Immature natural killer cell (primary cell): ENCODE data around the gene GSTO2. TPM values are rescaled to one million over a fixed set of nuclear protein-coding genes. Genes with fewer than 3 reads are reported as not detected.

Experiments
- DNase-seq, 3 donors: peaks; one replicate each; pipeline ENCODE4 v3.0.0; 2022; ENCODE audit warnings: mixed read lengths in 1 of 3
- H3K27ac Mint-ChIP-seq, 6 donors: one replicate each; pipeline ENCODE4 v1.8.0; 2020; ENCODE audit warnings: mixed read lengths in 6 of 6, mild to moderate bottlenecking in 5 of 6, inconsistent platforms in 4 of 6, moderate library complexity in 3 of 6
- H3K27me3 Mint-ChIP-seq, 3 donors: one replicate each; pipeline ENCODE4 v1.8.0; 2020 to 2021; ENCODE audit warnings: low read depth in 3 of 3, mild to moderate bottlenecking in 3 of 3, mixed read lengths in 3 of 3, moderate library complexity in 3 of 3, inconsistent platforms in 1 of 3
- H3K36me3 Mint-ChIP-seq, 3 donors: one replicate each; pipeline ENCODE4 v1.8.0; 2020; ENCODE audit warnings: mixed read lengths in 3 of 3, inconsistent platforms in 2 of 3, mild to moderate bottlenecking in 2 of 3
- H3K4me1 Mint-ChIP-seq, 2 donors: one replicate each; pipeline ENCODE4 v1.8.0; 2020; ENCODE audit warnings: inconsistent platforms in 2 of 2, mild to moderate bottlenecking in 2 of 2, mixed read lengths in 2 of 2, moderate library complexity in 1 of 2
- H3K4me3 Mint-ChIP-seq, 5 donors: one replicate each; pipeline ENCODE4 v1.8.0; 2020; ENCODE audit warnings: mild to moderate bottlenecking in 5 of 5, mixed read lengths in 5 of 5, inconsistent platforms in 3 of 5, moderate library complexity in 3 of 5
- H3K9me3 Mint-ChIP-seq, 6 donors: one replicate each; pipeline ENCODE4 v1.8.0; 2020; ENCODE audit warnings: mild to moderate bottlenecking in 6 of 6, mixed read lengths in 6 of 6, inconsistent platforms in 4 of 6, moderate library complexity in 3 of 6
- polyA plus RNA-seq, 3 donors: library from polyadenylated mRNA; unstranded; fragments of 300-500 nt; fragmentation: Illumina TruSeq; gene quantifications; one replicate each; pipeline ENCODE4 v1.2.3, GENCODE V29; 2021

Gene GSTO2
- polyA plus RNA-seq, 3 donors from 2014 or later: 0.16 to 1.6 (median 0.85) TPM

DNA sequence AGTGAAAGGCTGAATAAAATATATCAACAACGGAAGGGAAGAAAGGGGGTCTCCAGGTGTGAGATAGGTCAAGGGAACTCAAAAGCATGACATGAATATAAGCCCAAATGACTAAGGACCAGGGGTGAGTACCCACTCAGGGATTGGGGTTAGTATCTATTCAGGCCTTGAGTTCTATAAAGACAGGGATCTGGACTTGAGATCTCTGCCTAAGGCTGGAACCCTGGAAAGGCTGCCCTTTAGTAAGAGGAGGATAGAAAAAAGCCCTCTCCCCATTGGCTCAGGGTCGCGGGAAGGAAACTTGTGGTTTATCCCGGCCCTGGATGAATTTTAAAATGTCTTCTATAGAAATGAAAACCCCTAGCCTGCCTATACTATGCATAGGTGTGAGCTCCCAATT is 71.7 kb downstream of the GSTO2 start:
- Mint-ChIP-seq H3K4me3 (peak overlapping the region in 4 of 5 donors; percentile 4 to 97 (median 87)), H3K27ac (no peak overlapping the region)

DNA sequence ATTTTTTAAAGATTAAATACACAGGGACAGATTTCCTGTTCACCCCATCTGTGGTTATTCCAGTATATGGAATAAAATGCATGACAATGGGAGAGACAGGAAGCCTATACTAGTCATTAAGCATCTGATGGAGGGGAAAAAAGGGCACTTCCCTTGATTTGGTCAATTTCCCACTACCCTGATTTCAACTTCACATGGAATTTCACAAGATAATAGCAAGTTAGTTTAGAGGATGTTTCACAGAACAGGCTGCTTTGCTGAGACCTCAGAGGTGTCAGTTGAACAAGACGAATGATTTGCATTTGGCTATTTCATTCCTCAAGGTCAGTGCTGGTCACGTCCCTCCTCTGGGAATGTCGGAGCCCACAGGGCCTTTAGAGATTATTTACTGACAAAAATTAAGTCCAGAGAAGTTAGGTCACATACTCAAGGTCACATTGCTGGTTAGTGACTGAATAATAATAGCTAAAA is 74.0 kb downstream of the GSTO2 start:
- Mint-ChIP-seq H3K4me3 (no peak overlapping the region), H3K36me3 (peaks cover 0 to 5% (median 0%) of the 10 kb centered on the region in 3 donors), H3K27ac (no peak overlapping the region), H3K27me3 (peaks cover 9 to 17% (median 9%) of the 10 kb centered on the region in 3 donors), H3K9me3 (no peaks in the 10 kb centered on the region), H3K4me1 (peaks cover 38 to 42% of the 10 kb centered on the region in 2 donors)
- no peak for DNase-seq

More for the DNA sequence above, 71.7 kb downstream of the GSTO2 start:
- peaks cover 37 to 44% of the 10 kb centered on the region in 2 donors for H3K4me1 Mint-ChIP-seq
- DNase-seq: no peak
- H3K36me3 Mint-ChIP-seq: peaks cover 0 to 8% (median 0%) of the 10 kb centered on the region in 3 donors
- H3K27me3 Mint-ChIP-seq: peaks cover 15 to 27% (median 22%) of the 10 kb centered on the region in 3 donors
- no peaks in the 10 kb centered on the region for H3K9me3 Mint-ChIP-seq

DNA sequence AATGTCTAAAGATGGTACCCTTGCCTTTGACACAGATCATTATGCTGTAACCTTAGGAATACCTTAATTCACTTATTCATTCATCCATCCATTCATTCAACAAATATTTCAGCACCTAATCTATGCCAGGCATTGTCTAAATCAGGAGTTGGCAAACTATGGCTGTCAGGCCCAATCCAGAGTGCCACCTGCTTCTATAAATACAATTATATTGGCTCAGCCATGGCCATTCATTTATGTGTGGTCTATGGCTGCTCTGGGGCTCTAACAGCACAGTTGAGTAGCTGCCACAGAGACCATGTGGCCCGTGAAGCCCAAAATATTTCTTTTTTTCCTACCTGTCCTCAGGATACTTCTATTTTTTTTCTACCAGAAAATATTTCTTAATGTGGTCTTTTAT is 75.2 kb downstream of the GSTO2 start:
- no peaks in the 10 kb centered on the region for H3K9me3 Mint-ChIP-seq

DNA sequence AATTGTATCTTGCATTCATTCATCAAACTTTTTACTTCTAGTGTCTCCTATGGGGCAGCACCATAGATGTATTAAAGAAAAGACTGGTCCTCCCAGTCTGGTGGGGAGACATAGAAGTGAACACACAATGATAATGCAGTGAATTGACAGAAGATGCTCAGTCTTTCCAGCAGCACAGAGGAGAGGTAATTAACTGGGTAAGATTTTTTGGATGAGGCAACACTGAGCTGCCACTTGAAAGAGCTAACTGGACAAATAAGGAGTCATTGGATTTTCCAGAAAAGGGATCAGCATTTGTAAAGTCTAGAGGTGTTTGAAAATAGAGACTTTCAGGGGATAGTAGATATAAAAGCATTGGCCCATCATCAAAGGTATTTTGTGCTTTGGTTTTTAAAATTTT is 76.5 kb downstream of the GSTO2 start:
- H3K27me3 Mint-ChIP-seq: no peaks in the 10 kb centered on the region
- peak overlapping the region; percentile 65 to 95 (median 91) for H3K27ac Mint-ChIP-seq
- H3K36me3 Mint-ChIP-seq: peaks cover 0 to 5% (median 0%) of the 10 kb centered on the region in 3 donors
- no peaks in the 10 kb centered on the region for H3K9me3 Mint-ChIP-seq
- H3K4me3 Mint-ChIP-seq: peak overlapping the region in 1 of 5 donors; percentile 6
- peaks cover 21 to 22% of the 10 kb centered on the region in 2 donors for H3K4me1 Mint-ChIP-seq
- no peak for DNase-seq

More for the DNA sequence above, 75.2 kb downstream of the GSTO2 start:
- peaks cover 0 to 6% (median 2%) of the 10 kb centered on the region in 3 donors for H3K27me3 Mint-ChIP-seq
- no peak overlapping the region for H3K4me3 Mint-ChIP-seq
- peaks cover 30 to 33% of the 10 kb centered on the region in 2 donors for H3K4me1 Mint-ChIP-seq
- DNase-seq: no peak
- no peak overlapping the region for H3K27ac Mint-ChIP-seq
- H3K36me3 Mint-ChIP-seq: peaks cover 0 to 5% (median 0%) of the 10 kb centered on the region in 3 donors

DNA sequence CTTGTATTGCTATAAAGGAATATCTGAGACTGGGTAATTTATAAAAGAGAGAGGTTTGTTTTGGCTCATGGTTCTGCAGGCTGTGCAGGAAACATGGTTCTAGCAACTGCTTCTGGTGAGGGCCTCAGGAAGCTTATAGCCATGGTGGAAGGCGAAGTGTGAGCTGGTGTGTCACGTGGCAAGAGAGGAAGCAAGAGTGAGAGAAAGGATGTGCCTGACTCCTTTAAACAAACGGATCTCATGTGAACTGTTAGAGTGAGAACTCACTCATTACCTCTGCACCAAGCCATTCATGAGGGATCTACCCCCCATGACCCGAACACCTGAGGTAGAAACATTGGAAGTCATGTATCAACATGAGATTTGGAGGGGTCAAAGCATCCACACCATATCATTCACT is 77.0 kb downstream of the GSTO2 start:
- Mint-ChIP-seq H3K4me3 (peak overlapping the region; percentile 20 to 75 (median 68)), H3K9me3 (no peaks in the 10 kb centered on the region), H3K36me3 (peaks cover 0 to 5% (median 0%) of the 10 kb centered on the region in 3 donors), H3K4me1 (peaks cover 21 to 22% of the 10 kb centered on the region in 2 donors), H3K27ac (peak overlapping the region; percentile 66 to 95 (median 91)), H3K27me3 (no peaks in the 10 kb centered on the region)
- DNase-seq: peak in 1 of 3 donors; percentile 39

DNA sequence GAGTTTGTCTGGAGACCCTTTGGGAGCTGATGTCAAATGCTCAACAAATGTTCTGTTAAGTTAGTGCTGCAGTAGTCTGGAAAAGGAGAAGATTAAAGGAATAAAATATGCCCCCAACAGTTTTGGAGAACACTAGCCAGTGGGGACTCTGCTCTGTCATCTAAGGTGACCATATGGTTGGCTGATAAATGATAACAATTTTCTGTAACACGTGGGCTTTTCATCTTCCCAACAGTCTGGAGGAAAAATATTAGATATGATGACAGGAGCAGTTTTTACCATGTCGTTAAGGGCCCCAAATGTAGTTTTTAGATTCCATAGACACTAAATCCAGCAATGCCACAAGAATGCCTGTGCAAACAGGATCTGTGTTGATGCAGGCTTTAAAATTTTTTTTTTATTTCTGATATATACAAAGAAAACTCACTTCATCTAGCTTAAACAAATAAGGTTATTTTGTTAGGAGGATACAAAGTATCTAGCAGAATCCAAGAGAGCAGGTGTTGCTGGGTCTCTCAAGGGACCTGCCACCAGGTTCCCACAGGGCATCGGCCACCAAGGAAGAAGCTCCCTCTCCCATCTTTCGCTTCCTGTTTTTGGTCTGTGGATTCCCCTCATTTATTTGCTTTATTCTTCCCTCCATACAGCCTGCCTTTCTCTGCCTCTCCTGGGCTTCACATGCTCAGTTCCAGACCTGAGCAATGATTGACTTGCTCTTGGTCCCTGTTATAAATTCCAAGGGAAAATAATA is 78.5 kb downstream of the GSTO2 start:
- Mint-ChIP-seq H3K4me3 (no peak overlapping the region), H3K9me3 (no peaks in the 10 kb centered on the region), H3K27ac (peak overlapping the region in 3 of 6 donors; percentile 36 to 55 (median 54)), H3K4me1 (peaks cover 21 to 32% of the 10 kb centered on the region in 2 donors), H3K27me3 (peaks cover 0 to 3% (median 1%) of the 10 kb centered on the region in 3 donors), H3K36me3 (peaks cover 0 to 5% (median 0%) of the 10 kb centered on the region in 3 donors)
- DNase-seq: no peak

DNA sequence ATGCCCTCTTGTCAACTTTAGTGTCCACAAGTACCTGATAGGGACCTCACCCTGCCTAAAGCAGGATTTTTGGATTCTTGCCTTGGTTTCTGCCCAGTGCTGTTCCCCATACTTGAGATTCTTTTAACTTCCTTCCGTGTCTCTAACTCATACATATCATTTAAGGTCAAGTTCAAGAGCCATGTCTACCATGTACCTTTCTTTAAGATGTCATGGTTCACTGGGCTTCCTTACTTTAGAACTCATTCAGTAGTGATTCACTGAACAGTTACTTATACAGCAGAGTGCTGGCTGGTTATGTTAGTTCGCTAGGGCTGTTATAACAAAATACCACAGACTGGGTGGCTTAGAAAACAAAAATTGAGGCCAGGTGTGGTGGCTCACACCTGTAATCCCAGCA is 79.6 kb downstream of the GSTO2 start:
- Mint-ChIP-seq H3K4me3 (no peak overlapping the region), H3K9me3 (no peaks in the 10 kb centered on the region), H3K27ac (peak overlapping the region in 2 of 6 donors; percentile 13 to 44), H3K36me3 (peaks cover 0 to 5% (median 0%) of the 10 kb centered on the region in 3 donors), H3K27me3 (peaks cover 0 to 7% (median 3%) of the 10 kb centered on the region in 3 donors), H3K4me1 (peaks cover 21 to 36% of the 10 kb centered on the region in 2 donors)
- DNase-seq: no peak

DNA sequence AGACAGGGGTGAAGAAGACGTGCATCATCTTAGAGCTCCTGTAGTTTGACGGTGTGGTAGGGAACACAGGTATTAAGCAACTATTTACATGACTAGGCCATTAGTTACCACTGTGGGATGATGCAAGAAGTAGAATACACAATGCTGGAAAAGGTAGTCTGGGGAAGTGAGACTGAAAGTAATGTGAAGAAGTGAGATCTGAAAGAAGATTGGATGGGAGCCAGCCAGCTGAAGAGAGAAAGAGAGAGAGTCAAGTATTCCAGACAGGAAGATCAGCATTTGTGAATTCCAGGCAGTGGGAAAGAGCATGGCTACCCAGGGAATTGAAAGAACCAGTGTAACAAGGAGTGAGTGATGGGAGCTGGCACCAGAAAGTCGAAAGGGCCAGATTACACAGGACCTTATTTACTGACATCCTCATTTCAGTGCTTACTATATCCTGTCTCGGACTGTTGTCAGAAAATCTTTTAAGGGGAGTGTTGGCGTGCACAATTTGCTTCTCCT is 80.7 kb downstream of the GSTO2 start:
- peaks cover 21 to 36% of the 10 kb centered on the region in 2 donors for H3K4me1 Mint-ChIP-seq
- H3K27ac Mint-ChIP-seq: no peak overlapping the region
- H3K9me3 Mint-ChIP-seq: no peaks in the 10 kb centered on the region
- peaks cover 0 to 7% (median 5%) of the 10 kb centered on the region in 3 donors for H3K27me3 Mint-ChIP-seq
- H3K36me3 Mint-ChIP-seq: peaks cover 0 to 5% (median 0%) of the 10 kb centered on the region in 3 donors
- H3K4me3 Mint-ChIP-seq: no peak overlapping the region
- no peak for DNase-seq

DNA sequence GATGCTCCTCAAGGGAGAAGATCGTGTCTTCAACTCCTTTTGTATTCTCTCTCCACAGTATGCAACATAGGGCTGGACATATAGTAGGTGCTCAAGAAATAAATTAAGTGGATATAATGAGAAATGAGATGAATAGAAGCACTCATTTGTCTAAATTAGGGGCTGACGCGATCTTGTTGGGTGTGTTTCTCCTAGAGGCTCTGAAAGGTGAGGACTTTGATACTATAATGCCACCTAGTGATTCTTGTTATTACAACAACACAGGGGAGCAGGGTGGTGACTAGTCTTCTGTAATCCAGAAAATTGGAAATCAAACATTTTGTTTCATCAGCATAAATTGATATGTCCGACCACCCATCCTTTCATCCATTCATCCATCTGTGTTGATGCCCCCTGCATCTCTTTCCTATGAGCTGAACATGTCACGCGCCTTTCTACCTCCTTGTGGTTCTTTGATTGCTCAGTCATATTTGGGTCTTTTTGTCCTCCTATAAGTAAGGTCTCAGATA is 81.2 kb downstream of the GSTO2 start:
- peaks cover 19 to 34% of the 10 kb centered on the region in 2 donors for H3K4me1 Mint-ChIP-seq
- H3K36me3 Mint-ChIP-seq: peaks cover 0 to 5% (median 0%) of the 10 kb centered on the region in 3 donors
- DNase-seq: peak; percentile 67 to 76 (median 74)
- no peak overlapping the region for H3K27ac Mint-ChIP-seq
- H3K4me3 Mint-ChIP-seq: no peak overlapping the region
- no peaks in the 10 kb centered on the region for H3K9me3 Mint-ChIP-seq
- peaks cover 0 to 7% (median 5%) of the 10 kb centered on the region in 3 donors for H3K27me3 Mint-ChIP-seq

DNA sequence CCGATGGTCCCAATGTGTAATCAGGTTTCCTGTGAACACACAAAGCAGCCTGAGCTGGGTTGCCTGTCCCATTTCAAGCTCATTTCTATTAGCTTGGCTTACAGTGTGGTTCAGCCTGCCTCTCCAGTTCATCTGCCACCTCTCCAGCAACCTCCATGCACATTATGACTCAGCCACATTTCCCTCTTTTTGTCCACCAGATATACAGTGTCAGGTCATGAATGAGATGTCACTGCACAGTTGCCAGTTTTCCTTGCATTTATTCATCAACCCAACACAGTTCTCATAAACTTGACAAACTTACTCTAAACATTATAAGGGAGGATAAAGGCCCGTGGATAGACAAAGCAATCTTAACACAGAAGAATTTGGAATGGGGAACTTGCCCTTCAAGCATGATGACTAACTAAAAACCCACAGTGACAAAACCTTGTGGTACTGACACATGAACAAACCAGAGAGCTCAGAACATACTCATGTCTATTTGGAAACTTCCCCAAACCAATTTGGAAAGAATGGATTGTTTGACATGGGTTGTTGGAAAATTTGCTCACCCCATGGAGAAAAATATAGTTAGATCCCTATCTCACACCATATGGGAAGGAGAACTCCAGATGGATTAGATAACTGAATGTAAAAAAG is 82.2 kb downstream of the GSTO2 start:
- peaks cover 0 to 7% (median 5%) of the 10 kb centered on the region in 3 donors for H3K27me3 Mint-ChIP-seq
- H3K36me3 Mint-ChIP-seq: no peaks in the 10 kb centered on the region
- peak overlapping the region in 1 of 5 donors; percentile 40 for H3K4me3 Mint-ChIP-seq
- no peaks in the 10 kb centered on the region for H3K9me3 Mint-ChIP-seq
- peak overlapping the region in 5 of 6 donors; percentile 42 to 76 (median 47) for H3K27ac Mint-ChIP-seq
- H3K4me1 Mint-ChIP-seq: peaks cover 9 to 24% of the 10 kb centered on the region in 2 donors
- no peak for DNase-seq

DNA sequence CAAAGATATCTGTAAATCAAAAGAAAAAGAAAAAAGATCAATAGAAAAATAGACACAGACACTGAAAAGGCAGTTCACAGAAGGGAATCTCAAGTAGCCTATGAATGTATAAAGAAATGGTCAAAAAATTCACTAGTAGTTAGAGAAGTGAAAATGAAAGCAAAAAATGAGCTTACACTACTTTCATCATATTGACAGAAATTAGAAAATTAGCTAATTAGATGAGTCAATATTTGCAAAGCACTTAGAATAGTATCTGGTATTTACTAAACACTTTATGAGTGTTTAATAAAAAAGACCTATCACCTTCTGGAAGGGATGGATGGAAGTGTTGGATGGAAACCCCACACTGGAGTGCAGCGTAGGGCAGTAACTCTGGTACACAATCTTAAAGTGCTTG is 82.9 kb downstream of the GSTO2 start:
- H3K27ac Mint-ChIP-seq: peak overlapping the region in 5 of 6 donors; percentile 47 to 77 (median 74)

DNA sequence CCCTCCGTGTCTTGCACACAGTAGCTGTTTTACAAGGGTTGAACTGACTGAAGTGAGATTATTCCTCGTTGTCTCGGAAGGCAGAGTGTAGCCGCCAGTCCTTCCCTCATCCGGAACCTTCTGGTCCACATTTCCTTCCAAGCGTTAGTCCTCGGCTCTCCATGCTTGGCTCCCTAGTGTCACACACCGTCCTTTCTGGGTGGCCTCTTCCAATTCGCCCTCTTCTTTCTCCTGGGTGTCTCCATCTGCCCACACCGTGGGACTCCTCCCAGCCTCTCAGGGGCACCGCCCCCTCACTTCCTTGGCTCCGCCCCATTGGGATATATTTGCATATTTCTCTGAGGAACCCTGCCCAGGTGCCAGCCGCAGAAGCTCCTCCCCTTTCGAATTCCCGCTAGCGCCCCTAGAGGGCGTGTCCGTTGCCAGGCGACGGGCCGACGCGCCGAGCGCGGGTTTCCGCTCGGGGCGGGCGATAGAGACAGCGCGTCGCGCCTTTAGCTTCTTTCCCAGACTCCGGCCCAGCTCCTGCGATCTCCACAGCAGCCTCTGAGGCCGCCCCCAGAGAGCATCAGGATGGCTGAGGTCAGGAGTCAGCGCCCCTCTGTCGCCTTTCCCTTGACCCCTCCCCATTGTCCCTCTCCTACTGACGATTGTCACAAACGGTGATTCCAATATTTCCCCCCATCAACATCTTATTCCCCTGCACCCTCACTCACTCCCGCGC is 84.5 kb downstream of the GSTO2 start, which contains the start of gene CFAP58:
Gene CFAP58 (plus strand): TSS at position 509 of the 724 bp plus-strand sequence. CDS start 65 bp downstream, at position 574.
- peak within 1 kb of the TSS in 1 of 5 donors; percentile 22 for H3K4me3 Mint-ChIP-seq
- H3K27ac Mint-ChIP-seq: peak within 1 kb of the TSS in 4 of 6 donors; percentile 14 to 76 (median 60)
- H3K9me3 Mint-ChIP-seq: no peaks in the 10 kb centered on the region
- H3K27me3 Mint-ChIP-seq: peaks cover 0 to 7% (median 5%) of the 10 kb centered on the region in 3 donors
- peak; percentile 87 to 89 (median 87) for DNase-seq
- H3K4me1 Mint-ChIP-seq: peaks cover 0 to 14% of the 10 kb centered on the region in 2 donors
- no peaks in the 10 kb centered on the region for H3K36me3 Mint-ChIP-seq

More for the DNA sequence above, 82.9 kb downstream of the GSTO2 start:
- Mint-ChIP-seq H3K27me3 (peaks cover 0 to 7% (median 5%) of the 10 kb centered on the region in 3 donors), H3K9me3 (no peaks in the 10 kb centered on the region), H3K4me1 (peaks cover 5 to 20% of the 10 kb centered on the region in 2 donors), H3K36me3 (no peaks in the 10 kb centered on the region), H3K4me3 (peak overlapping the region in 3 of 5 donors; percentile 22 to 56 (median 51))
- DNase-seq: no peak
